SH-SY5Y (cell line): Measurements from ENCODE around the gene RBM12.

Experiments
- GATA2 ChIP-seq: IDR thresholded peaks from 2 replicates; pipeline ENCODE4 v1.6.1; 2011; ENCODE audit warnings: mild to moderate bottlenecking, low read depth, low read length
- GATA3 ChIP-seq: IDR thresholded peaks from 2 replicates; pipeline ENCODE4 v1.6.1; 2011; ENCODE audit warnings: low read depth, mild to moderate bottlenecking, low read length, moderate library complexity

- TF ChIP-seq GATA3 = no peak
- TF ChIP-seq GATA2 = no peak
Observed at GRCh38 chr20:35661908-35662307, 2.8 kb downstream of the RBM12 start.
